K562 (cell line): ENCODE results near the gene RXRA. TPM values are rescaled to one million over a fixed set of nuclear protein-coding genes. Genes with fewer than 3 reads are reported as not detected.

Experiments
- ATAC-seq: fragments of 200-7000 bp; cut with Tn5 transposase; 3 replicates; pipeline ENCODE4 v1.9.1; 2020; ENCODE audit warnings: moderate library complexity
- BruUV-seq: library from RNA; stranded (reverse); fragments of 400-500 nt; replicated peaks from 2 replicates; lab custom pipeline; 2021; lab: Mats Ljungman, UMichigan
- CTCF ChIA-PET: fragments of 300-600 bp; formaldehyde crosslinking; extraction: SDS; loops from one replicate; lab custom pipeline; 2021; ENCODE audit warnings: low intra/inter-chr PET ratio; lab: Yijun Ruan, JAX
- POLR2A ChIA-PET: fragments of 300-600, 350-650 bp; sonication (Branson Sonifier 250); formaldehyde crosslinking; extraction: SDS; loops from one replicate; lab custom pipeline; 2021; ENCODE audit warnings: antibody characterized with exemption, inconsistent platforms; lab: Yijun Ruan, JAX
- DNase-seq, 4 experiments: peaks; one replicate each; pipeline versions ENCODE4 v3.0.0 to v3.0.0-alpha.2; 2011 to 2018; ENCODE audit warnings: low spot score in 3 of 4, mixed read lengths in 3 of 4; ENCODE audit errors: extremely low read depth in 1 of 4
- FAIRE-seq: peaks from 2 replicates; lab custom pipeline; 2011; peaks lifted over from hg19 to GRCh38; lab: Jason Lieb, UNC
- H2AFZ ChIP-seq: 2 replicates; pipeline ENCODE4 v1.6.0; 2011; ENCODE audit warnings: low read depth, low read length, control low read depth, inconsistent platforms
- H3K27ac ChIP-seq: fragments of 200-600 bp; 3 replicates; pipeline ENCODE4 v1.8.0; 2011; ENCODE audit warnings: low read depth, mild to moderate bottlenecking, control low read depth, inconsistent platforms, low read length, moderate library complexity, mixed read lengths; ENCODE audit errors: extremely low read depth
- H3K27me3 ChIP-seq, 2 experiments: fragments of 300-600 bp in 1 of 2; 2 replicates in 1 of 2; 3 replicates in 1 of 2; pipeline versions ENCODE4 v1.6.0 to v1.8.0; 2011; ENCODE audit warnings: inconsistent platforms in 2 of 2, low read length in 2 of 2, mild to moderate bottlenecking in 1 of 2, mixed read lengths in 1 of 2, moderate library complexity in 1 of 2; ENCODE audit not compliant: control insufficient read depth in 2 of 2, insufficient read depth in 2 of 2
- H3K36me3 ChIP-seq: fragments of 300-600 bp; 3 replicates; pipeline ENCODE4 v1.8.0; 2011; ENCODE audit warnings: mild to moderate bottlenecking, low read length, inconsistent platforms; ENCODE audit not compliant: control insufficient read depth, insufficient read depth
- H3K4me1 ChIP-seq, 2 experiments: fragments of 200-600 bp in 1 of 2; replicated peaks in 1 of 2; 2 replicates in 1 of 2; 3 replicates in 1 of 2; pipeline versions ENCODE4 v1.5.1 to v1.8.0; 2011; ENCODE audit warnings: inconsistent platforms in 2 of 2, low read length in 2 of 2, mild to moderate bottlenecking in 1 of 2, mixed read lengths in 1 of 2, moderate library complexity in 1 of 2; ENCODE audit not compliant: control insufficient read depth in 2 of 2, insufficient read depth in 2 of 2
- H3K4me2 ChIP-seq: 2 replicates; pipeline ENCODE4 v1.6.1; 2011; ENCODE audit warnings: low read length, control low read depth, inconsistent platforms, mixed read lengths; ENCODE audit not compliant: insufficient read depth
- H3K4me3 ChIP-seq: fragments of 200-600 bp; sonication (generic), shearing (Covaris generic); 2 replicates; pipeline ENCODE4 v1.5.1; 2016; ENCODE audit warnings: control low read depth, inconsistent platforms
- H3K79me2 ChIP-seq: fragments of 200-600 bp; 3 replicates; pipeline ENCODE4 v1.8.0; 2011; ENCODE audit warnings: low read length, inconsistent platforms; ENCODE audit not compliant: control insufficient read depth, insufficient read depth
- H3K9ac ChIP-seq, 2 experiments: 2 replicates each; pipeline versions ENCODE4 v1.6.0 to v1.6.1; 2011; ENCODE audit warnings: low read depth in 2 of 2, low read length in 2 of 2, control low read depth in 1 of 2, inconsistent platforms in 1 of 2, mild to moderate bottlenecking in 1 of 2, mixed read lengths in 1 of 2; ENCODE audit not compliant: insufficient read depth in 1 of 2
- H3K9me1 ChIP-seq: one replicate; pipeline ENCODE4 v1.6.0; 2011; ENCODE audit warnings: inconsistent platforms, mild to moderate bottlenecking, low read length, moderate library complexity; ENCODE audit not compliant: control insufficient read depth, insufficient read depth
- H3K9me3 ChIP-seq: replicated peaks from 2 replicates; pipeline ENCODE4 v1.5.1; 2011; ENCODE audit warnings: low read depth, low read length, inconsistent platforms; ENCODE audit not compliant: control insufficient read depth, insufficient read depth
- H4K20me1 ChIP-seq: replicated peaks from 2 replicates; pipeline ENCODE4 v1.6.1; 2011; ENCODE audit warnings: low read length, inconsistent platforms, mixed read lengths; ENCODE audit not compliant: control insufficient read depth, insufficient read depth
- EGR1 ChIP-seq: fragments of 450-650 bp; conservative IDR thresholded peaks from 2 replicates; pipeline ENCODE4 v1.6.1; 2017; ENCODE audit warnings: mild to moderate bottlenecking
- JUNB ChIP-seq: fragments of 450-650 bp; formaldehyde crosslinking; conservative IDR thresholded peaks from 2 replicates; pipeline ENCODE4 v1.4.0; 2020; ENCODE audit warnings: mild to moderate bottlenecking
- REST ChIP-seq, 2 experiments: fragments of 450-650 bp; formaldehyde crosslinking in 1 of 2; IDR thresholded peaks; 2 replicates each; pipeline versions ENCODE4 v1.4.0 to v1.6.1; 2014 to 2020; ENCODE audit warnings: mild to moderate bottlenecking in 2 of 2, borderline replicate concordance in 1 of 2, low read depth in 1 of 2
- WGBS: fragments of 100-300 bp; shearing (Covaris generic); methylation state at CpG from one replicate; pipeline ENCODE4 v1.1.6; 2016; ENCODE audit warnings: low coverage, mixed read lengths; ENCODE audit not compliant: insufficient coverage; ENCODE audit errors: missing lambda C conversion rate; 5-methylcytosine and 5-hydroxymethylcytosine counted together
- in situ Hi-C: fragments of 300-500 bp; cut with MboI; formaldehyde crosslinking; loops from 4 replicates; pipeline ENCODE4 v1.15.0; 2018; ENCODE audit warnings: inconsistent platforms, mixed read lengths
- intact Hi-C: fragments of 100-400 bp; cut with micrococcal nuclease; formaldehyde crosslinking; loops from 2 replicates; pipeline ENCODE4 v1.14.2; 2022
- polyA plus RNA-seq, 8 experiments: library from polyadenylated mRNA; depleted of rRNA in 4 of 8; stranded (reverse) in 5 of 8; unstranded in 3 of 8; fragments of >200 nt; fragmentation: Nextera tagmentation in 2 of 8; fragmentation: Illumina TruSeq in 1 of 8; extraction: Ambion mirVana in 2 of 8; extraction: Trizol in 1 of 8; gene quantifications; 2 replicates each; pipeline versions ENCODE4 v1.2.1 to v1.2.3, GENCODE V29; 2011 to 2014; ENCODE audit warnings: inconsistent platforms in 1 of 8, missing spikeins in 1 of 8
- total RNA-seq, 7 experiments: library from RNA; depleted of rRNA in 6 of 7; stranded (reverse); fragments of >200 nt in 6 of 7; fragmentation: Illumina TruSeq in 2 of 7; extraction: Trizol in 2 of 7; gene quantifications; 2 replicates each; pipeline versions ENCODE4 v1.2.1 to v1.2.3, GENCODE V29; 2011 to 2021; ENCODE audit warnings: low replicate concordance in 1 of 7
- TF ChIP-seq, protein P1 (sequence below): sonication (generic); formaldehyde crosslinking; IDR thresholded peaks from 2 replicates; pipeline ENCODE4 v1.8.1; 2023; ENCODE audit warnings: mild to moderate bottlenecking, missing genetic modification reagents
- TF ChIP-seq, protein P2 (sequence below): fragments of 250-450 bp; sonication (Bioruptor Pico); IDR thresholded peaks from 2 replicates; pipeline ENCODE4 v1.4.0; 2020; ENCODE audit warnings: mild to moderate bottlenecking, moderate library complexity, borderline replicate concordance

Gene RXRA
- total and polyA plus RNA-seq, 9 of the 15 experiments (the other 6 are each of a cell fraction or from before 2014, with no cell fraction given): 0.35 to 23.6 (median 4.6) TPM

- TF ChIP-seq REST (IDR thresholded peaks at IDR 0.05; ENCODE audit: borderline replicate concordance) (peak; percentile 44), REST (CRISPR knock-in tag; IDR thresholded peaks at IDR 0.05; ENCODE audit: low read depth) (no peak)
Measured at GRCh38 chr9:134336924-134337323, 10.7 kb downstream of the RXRA start (continued).

GRCh38 chr9:134337469-134337868 is 11.2 kb downstream of the RXRA start:
- H3K4me2 ChIP-seq: no peak overlapping the region
- H3K27ac ChIP-seq: no peak overlapping the region
- peak overlapping the region in 1 of 2 experiments; percentile 80; a peak in 2 of 4 replicates for H3K9ac ChIP-seq
- H4K20me1 ChIP-seq: peaks cover 32% of the 10 kb centered on the region
- H3K4me3 ChIP-seq: no peak overlapping the region
- POLR2A ChIA-PET: no interaction called here
- FAIRE-seq: no peak
- H3K4me1 ChIP-seq: peaks cover 33 to 100% of the 10 kb centered on the region in 2 experiments
- peaks cover 5% of the 10 kb centered on the region for H3K9me1 ChIP-seq
- WGBS: 82% methylated on average over 12 of the region's 13 CpGs
- no peaks in the 10 kb centered on the region for H3K9me3 ChIP-seq
- CTCF ChIA-PET: no interaction called here
- peaks cover 90% of the 10 kb centered on the region for H3K79me2 ChIP-seq
- DNase-seq: no peak
- no TSS peak for BruUV-seq
- no peak overlapping the region for H2AFZ ChIP-seq
- no peaks in the 10 kb centered on the region for H3K27me3 ChIP-seq
- in situ Hi-C loops: no loop called here
- TF ChIP-seq, protein P1, sequence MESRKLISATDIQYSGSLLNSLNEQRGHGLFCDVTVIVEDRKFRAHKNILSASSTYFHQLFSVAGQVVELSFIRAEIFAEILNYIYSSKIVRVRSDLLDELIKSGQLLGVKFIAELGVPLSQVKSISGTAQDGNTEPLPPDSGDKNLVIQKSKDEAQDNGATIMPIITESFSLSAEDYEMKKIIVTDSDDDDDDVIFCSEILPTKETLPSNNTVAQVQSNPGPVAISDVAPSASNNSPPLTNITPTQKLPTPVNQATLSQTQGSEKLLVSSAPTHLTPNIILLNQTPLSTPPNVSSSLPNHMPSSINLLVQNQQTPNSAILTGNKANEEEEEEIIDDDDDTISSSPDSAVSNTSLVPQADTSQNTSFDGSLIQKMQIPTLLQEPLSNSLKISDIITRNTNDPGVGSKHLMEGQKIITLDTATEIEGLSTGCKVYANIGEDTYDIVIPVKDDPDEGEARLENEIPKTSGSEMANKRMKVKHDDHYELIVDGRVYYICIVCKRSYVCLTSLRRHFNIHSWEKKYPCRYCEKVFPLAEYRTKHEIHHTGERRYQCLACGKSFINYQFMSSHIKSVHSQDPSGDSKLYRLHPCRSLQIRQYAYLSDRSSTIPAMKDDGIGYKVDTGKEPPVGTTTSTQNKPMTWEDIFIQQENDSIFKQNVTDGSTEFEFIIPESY (CRISPR knock-in tag): peak; percentile 55; the same call in 1 of the 2 replicates
- TF ChIP-seq, protein P2, sequence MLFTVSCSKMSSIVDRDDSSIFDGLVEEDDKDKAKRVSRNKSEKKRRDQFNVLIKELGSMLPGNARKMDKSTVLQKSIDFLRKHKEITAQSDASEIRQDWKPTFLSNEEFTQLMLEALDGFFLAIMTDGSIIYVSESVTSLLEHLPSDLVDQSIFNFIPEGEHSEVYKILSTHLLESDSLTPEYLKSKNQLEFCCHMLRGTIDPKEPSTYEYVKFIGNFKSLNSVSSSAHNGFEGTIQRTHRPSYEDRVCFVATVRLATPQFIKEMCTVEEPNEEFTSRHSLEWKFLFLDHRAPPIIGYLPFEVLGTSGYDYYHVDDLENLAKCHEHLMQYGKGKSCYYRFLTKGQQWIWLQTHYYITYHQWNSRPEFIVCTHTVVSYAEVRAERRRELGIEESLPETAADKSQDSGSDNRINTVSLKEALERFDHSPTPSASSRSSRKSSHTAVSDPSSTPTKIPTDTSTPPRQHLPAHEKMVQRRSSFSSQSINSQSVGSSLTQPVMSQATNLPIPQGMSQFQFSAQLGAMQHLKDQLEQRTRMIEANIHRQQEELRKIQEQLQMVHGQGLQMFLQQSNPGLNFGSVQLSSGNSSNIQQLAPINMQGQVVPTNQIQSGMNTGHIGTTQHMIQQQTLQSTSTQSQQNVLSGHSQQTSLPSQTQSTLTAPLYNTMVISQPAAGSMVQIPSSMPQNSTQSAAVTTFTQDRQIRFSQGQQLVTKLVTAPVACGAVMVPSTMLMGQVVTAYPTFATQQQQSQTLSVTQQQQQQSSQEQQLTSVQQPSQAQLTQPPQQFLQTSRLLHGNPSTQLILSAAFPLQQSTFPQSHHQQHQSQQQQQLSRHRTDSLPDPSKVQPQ (CRISPR knock-in tag): no peak
- TF ChIP-seq JUNB: no peak
- no peak for TF ChIP-seq EGR1
- no peak for ATAC-seq
- no peaks in the 10 kb centered on the region; the same call in 2 of the 3 replicates for H3K36me3 ChIP-seq
- intact Hi-C loops: no loop called here
